Upper lobe of left lung (tissue), 6 donors: ENCODE data around the gene HOXC11. TPM values are rescaled to one million over a fixed set of nuclear protein-coding genes. Genes with fewer than 3 reads are reported as not detected.
A peak's percentile ranks its signal among the peaks of the same experiment; 100 is the strongest.

Experiments used
- ATAC-seq, 2 donors: fragments of 200-7000 bp; cut with Tn5 transposase; one replicate each; pipeline ENCODE4 v1.9.1; 2022; ENCODE audit warnings: mild to moderate bottlenecking in 2 of 2, moderate library complexity in 2 of 2; ENCODE audit not compliant: low FRiP score in 2 of 2
- DNase-seq, 2 donors: peaks; one replicate each; pipeline ENCODE4 v3.0.0-alpha.2; 2019 to 2020
- H3K27ac ChIP-seq, 4 donors: fragments of 200-600 bp; sonication (generic); one replicate each; pipeline ENCODE4 v1.5.1; 2016 to 2019
- H3K27me3 ChIP-seq, 4 donors: fragments of 200-600 bp; sonication (generic); one replicate each; pipeline ENCODE4 v1.5.1; 2017 to 2019
- H3K36me3 ChIP-seq, 4 donors: fragments of 200-600 bp; sonication (generic); one replicate each; pipeline ENCODE4 v1.5.1; 2016 to 2019
- H3K4me1 ChIP-seq, 4 donors: fragments of 200-600 bp; sonication (generic); one replicate each; pipeline ENCODE4 v1.5.1; 2018 to 2019
- H3K4me3 ChIP-seq, 4 donors: fragments of 200-600 bp; sonication (generic); one replicate each; pipeline ENCODE4 v1.5.1; 2017 to 2019; ENCODE audit warnings: mild to moderate bottlenecking in 2 of 4, moderate library complexity in 1 of 4
- H3K9me3 ChIP-seq, 4 donors: fragments of 200-600 bp; sonication (generic); one replicate each; pipeline ENCODE4 v1.5.1; 2018 to 2019
- CTCF ChIP-seq, 6 experiments: fragments of 450-650 bp in 4 of 6; fragments of 200-600 bp in 2 of 6; sonication (generic) in 2 of 6; IDR thresholded peaks; one replicate each; pipeline ENCODE4 v1.5.1; 2016 to 2019; ENCODE audit warnings: antibody characterized with exemption in 6 of 6
- EP300 ChIP-seq, 4 donors: sonication (generic); formaldehyde crosslinking; IDR thresholded peaks; one replicate each; pipeline ENCODE4 v1.5.1; 2017; ENCODE audit warnings: antibody characterized with exemption in 4 of 4, control low read depth in 2 of 4
- POLR2A ChIP-seq, 4 donors: fragments of 450-650 bp; IDR thresholded peaks; one replicate each; pipeline ENCODE4 v1.5.1; 2016 to 2017; ENCODE audit warnings: antibody characterized with exemption in 4 of 4, mild to moderate bottlenecking in 2 of 4
- POLR2AphosphoS5 ChIP-seq, 2 donors: sonication (generic); formaldehyde crosslinking; IDR thresholded peaks; one replicate each; pipeline ENCODE4 v1.5.1; 2017; ENCODE audit warnings: antibody characterized with exemption in 2 of 2
- WGBS, 2 donors: methylation state at CpG; one replicate each; pipeline ENCODE4 v1.1.5; 2017 to 2018; 5-methylcytosine and 5-hydroxymethylcytosine counted together
- total RNA-seq, 6 donors: library from RNA; depleted of rRNA in 4 of 6; stranded (reverse); fragments of >200 nt in 4 of 6; gene quantifications; one replicate each; pipeline versions ENCODE4 v1.1.0 to v1.2.1, GENCODE V29; 2016 to 2021
- donor health status: DM: no; HTN: no; CAD: no; lungs with moderate emphysema.
- donor health status: DM: no; HTN: yes; CAD: no; lungs with severe emphysema.

HOXC11 gene
- total RNA-seq, 6 donors from 2014 or later, result not detected

DNA sequence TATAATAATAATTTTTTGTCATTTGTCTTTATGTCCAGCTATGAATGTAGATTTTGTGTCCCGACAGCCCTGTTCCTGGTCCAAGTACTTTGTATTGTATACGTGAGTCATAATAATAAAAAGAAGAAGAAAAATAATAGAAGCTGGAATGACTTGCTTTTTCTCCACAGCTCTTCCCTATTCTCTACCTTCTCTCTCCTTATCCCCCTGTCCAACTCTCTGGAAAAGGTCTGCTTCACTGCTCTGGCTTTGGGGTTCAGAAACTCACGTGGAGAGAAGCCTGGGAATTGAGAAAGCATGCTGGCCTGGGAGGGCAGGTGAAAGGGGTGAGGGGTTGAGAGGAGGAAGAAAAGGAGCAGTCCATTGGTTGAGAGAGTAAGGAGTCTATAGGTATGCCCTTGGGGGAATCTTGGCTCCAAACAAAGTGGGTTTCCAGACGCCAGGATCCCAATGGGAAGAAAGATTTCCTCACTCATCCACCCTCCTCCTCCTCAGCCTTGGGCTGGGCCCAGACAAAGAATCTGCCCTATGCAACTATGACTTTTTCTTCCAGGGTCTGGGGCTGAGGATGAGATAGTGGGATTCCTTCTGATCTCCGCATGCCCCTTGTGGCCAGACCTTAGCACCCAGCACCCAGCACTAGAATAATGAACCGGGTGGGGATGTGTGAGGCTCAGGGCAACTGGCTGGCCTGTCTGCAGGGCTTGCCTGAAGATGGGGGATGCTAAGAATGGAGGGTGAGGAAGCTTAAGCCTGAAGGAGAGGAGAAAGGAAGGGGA is 39.9 kb downstream of the HOXC11 start:
- no peak overlapping the region for H3K27ac ChIP-seq
- no peaks in the 10 kb centered on the region for H3K36me3 ChIP-seq
- H3K4me1 ChIP-seq, result peaks cover 17 to 27% (median 24%) of the 10 kb centered on the region in 4 donors
- TF ChIP-seq CTCF (IDR thresholded peaks at IDR 0.05) (no peak), POLR2AphosphoS5 (IDR thresholded peaks at IDR 0.05) (no peak), EP300 (IDR thresholded peaks at IDR 0.05) (no peak), POLR2A (IDR thresholded peaks at IDR 0.05) (no peak)
- WGBS, 2 donors, result 23 to 30% methylated on average over 6 of the region's 6 CpGs
- ATAC-seq (no peak), DNase-seq (no peak)
- peaks cover 4 to 88% (median 47%) of the 10 kb centered on the region in 4 donors for H3K27me3 ChIP-seq
- no peak overlapping the region for H3K4me3 ChIP-seq
- no peaks in the 10 kb centered on the region for H3K9me3 ChIP-seq

- WGBS, 2 donors, result 8 to 10% methylated on average over 35 to 36 of the region's 36 CpGs
- Histone ChIP-seq H3K36me3 (no peaks in the 10 kb centered on the region), H3K9me3 (no peaks in the 10 kb centered on the region), H3K4me1 (peaks cover 27 to 37% (median 32%) of the 10 kb centered on the region in 4 donors), H3K27me3 (peaks cover 1 to 92% (median 48%) of the 10 kb centered on the region in 4 donors), H3K27ac (no peak overlapping the region), H3K4me3 (peak overlapping the region in 1 of 4 donors; percentile 1)
- TF ChIP-seq EP300 (IDR thresholded peaks at IDR 0.05), result no peak
- no peak for TF ChIP-seq POLR2AphosphoS5 (IDR thresholded peaks at IDR 0.05)
- no peak for TF ChIP-seq POLR2A (IDR thresholded peaks at IDR 0.05)
- TF ChIP-seq CTCF (IDR thresholded peaks at IDR 0.05), result no peak
- DNase-seq (peak in 1 of 2 donors; percentile 58), ATAC-seq (no peak)
Measured at GRCh38 chr12:54014377-54015017, 41.6 kb downstream of the HOXC11 start.

DNA sequence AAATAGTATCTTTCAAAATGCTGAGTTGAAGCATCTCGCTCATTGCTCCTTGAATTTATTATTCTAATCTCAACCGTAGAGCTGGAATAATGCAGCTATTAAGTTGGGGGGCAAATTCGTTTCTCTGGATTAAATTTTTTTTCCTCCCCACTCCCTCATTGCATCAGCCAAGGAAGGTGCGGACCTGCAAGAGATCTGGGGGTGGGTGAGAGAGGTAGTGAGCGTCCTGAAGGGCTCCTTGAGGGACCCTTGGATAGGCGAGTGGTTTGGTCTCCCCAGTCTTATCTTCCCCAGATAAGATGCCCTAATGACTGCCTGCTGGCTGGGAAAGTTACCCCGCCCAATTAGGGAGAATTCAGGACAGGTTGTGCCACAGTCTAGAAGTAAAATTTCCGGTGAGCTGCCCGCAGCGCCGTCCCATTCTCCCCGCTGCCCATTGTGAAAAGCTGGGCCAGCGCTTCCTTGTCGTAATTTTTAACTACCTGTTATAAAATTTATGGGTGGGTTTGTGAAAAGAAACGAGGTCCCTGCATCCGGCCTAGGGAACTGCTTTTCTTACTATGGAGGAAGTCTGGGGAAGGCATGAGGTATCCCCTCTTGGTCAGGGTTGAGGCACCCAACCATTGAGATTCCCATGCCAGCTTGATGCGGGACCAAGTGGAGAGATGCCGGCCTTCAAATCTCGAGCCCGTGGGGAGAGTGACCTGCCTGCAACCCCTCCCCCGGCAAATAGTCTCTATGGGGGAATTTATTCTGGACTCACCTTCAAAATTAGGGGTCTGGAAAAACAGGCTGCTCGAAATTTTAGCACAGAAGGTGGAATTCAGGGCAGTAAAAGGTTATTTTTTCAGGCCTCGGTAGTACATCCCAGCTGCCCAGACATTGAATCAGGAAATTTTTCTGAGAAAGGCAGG is 42.3 kb downstream of the HOXC11 start:
- 11 to 19% methylated on average over 18 to 23 of the region's 23 CpGs for WGBS, 2 donors
- no peaks in the 10 kb centered on the region for H3K9me3 ChIP-seq
- H3K4me1 ChIP-seq, result peaks cover 30 to 36% (median 34%) of the 10 kb centered on the region in 4 donors
- ATAC-seq (no peak), DNase-seq (no peak)
- peaks cover 1 to 91% (median 46%) of the 10 kb centered on the region in 4 donors for H3K27me3 ChIP-seq
- H3K36me3 ChIP-seq, result no peaks in the 10 kb centered on the region
- TF ChIP-seq CTCF (IDR thresholded peaks at IDR 0.05) (no peak), POLR2A (IDR thresholded peaks at IDR 0.05) (no peak), EP300 (IDR thresholded peaks at IDR 0.05) (no peak), POLR2AphosphoS5 (IDR thresholded peaks at IDR 0.05) (no peak)
- H3K27ac ChIP-seq, result no peak overlapping the region
- H3K4me3 ChIP-seq, result no peak overlapping the region

- H3K4me3 ChIP-seq, result no peak overlapping the region
- DNase-seq (no peak), ATAC-seq (no peak)
- H3K36me3 ChIP-seq, result no peaks in the 10 kb centered on the region
- peaks cover 1 to 89% (median 42%) of the 10 kb centered on the region in 4 donors for H3K27me3 ChIP-seq
- H3K9me3 ChIP-seq, result no peaks in the 10 kb centered on the region
- no peak for TF ChIP-seq POLR2AphosphoS5 (IDR thresholded peaks at IDR 0.05)
- TF ChIP-seq CTCF (IDR thresholded peaks at IDR 0.05), result no peak
- TF ChIP-seq EP300 (IDR thresholded peaks at IDR 0.05), result no peak
- no peak for TF ChIP-seq POLR2A (IDR thresholded peaks at IDR 0.05)
- no peak overlapping the region for H3K27ac ChIP-seq
- peaks cover 30 to 35% (median 34%) of the 10 kb centered on the region in 4 donors for H3K4me1 ChIP-seq
- WGBS, 2 donors, result 12 to 13% methylated on average over 3 of the region's 3 CpGs
Measured at GRCh38 chr12:54016051-54016450, 43.1 kb downstream of the HOXC11 start.
